Ammon's horn (tissue), 1 donor: Measurements from ENCODE around the gene GNPAT.

Experiments used
- DNase-seq: peaks from one replicate; pipeline ENCODE4 v3.0.0-alpha.2; 2016; ENCODE audit warnings: low spot score

Gene GNPAT

GRCh38 chr1:231317306-231318014 is 76.4 kb downstream of the GNPAT start:
- no peak for DNase-seq

- DNase-seq, result no peak
These were observed 77.0 kb downstream of the GNPAT start for GRCh38 chr1:231318015-231318355.

GRCh38 chr1:231318568-231318967 is 77.6 kb downstream of the GNPAT start:
- no peak for DNase-seq

GRCh38 chr1:231319080-231319479 is 78.1 kb downstream of the GNPAT start:
- no peak for DNase-seq

- DNase-seq, result no peak
These were observed 82.0 kb downstream of the GNPAT start for GRCh38 chr1:231322880-231323530.

GRCh38 chr1:231324660-231325059 is 83.6 kb downstream of the GNPAT start:
- DNase-seq, result no peak

GRCh38 chr1:231326248-231326647 is 85.2 kb downstream of the GNPAT start:
- no peak for DNase-seq
